ENCODE data around the gene CYP27C1.

CYP27C1 gene

DNA sequence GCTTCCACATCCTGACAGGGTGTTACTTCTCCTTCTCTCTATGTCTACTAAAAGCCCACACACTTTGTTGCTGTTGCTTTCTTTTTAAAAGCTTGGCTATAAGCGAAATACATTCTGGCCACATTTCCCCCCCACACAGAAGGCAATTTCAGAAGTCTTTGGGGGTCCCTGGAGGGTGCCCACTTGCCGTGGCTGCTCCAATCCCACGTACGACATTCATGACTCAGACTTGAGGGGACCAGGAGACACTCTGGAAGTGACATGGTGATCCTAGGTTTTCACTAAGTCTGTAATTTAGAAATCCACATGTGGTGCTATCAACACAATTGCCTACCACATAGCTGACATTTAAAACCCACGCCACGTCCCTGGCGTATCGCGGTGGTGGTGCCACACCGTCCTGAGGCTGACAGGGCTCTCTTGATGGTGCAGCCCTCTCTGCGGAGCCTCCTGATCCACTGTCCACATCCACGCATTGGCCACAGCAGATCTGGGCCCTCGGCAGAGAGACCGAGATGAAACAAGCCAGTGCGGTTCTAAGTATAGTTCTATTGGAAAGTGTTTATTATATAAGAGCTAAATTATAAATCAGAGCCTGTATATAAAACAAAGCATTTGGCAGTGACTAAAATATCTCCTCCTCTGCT, 42.4 kb downstream of the CYP27C1 start:
- H3K4me3 ChIP-seq (ENCODE audit: severe bottlenecking): no peak overlapping the region
- TF ChIP-seq, protein P1, sequence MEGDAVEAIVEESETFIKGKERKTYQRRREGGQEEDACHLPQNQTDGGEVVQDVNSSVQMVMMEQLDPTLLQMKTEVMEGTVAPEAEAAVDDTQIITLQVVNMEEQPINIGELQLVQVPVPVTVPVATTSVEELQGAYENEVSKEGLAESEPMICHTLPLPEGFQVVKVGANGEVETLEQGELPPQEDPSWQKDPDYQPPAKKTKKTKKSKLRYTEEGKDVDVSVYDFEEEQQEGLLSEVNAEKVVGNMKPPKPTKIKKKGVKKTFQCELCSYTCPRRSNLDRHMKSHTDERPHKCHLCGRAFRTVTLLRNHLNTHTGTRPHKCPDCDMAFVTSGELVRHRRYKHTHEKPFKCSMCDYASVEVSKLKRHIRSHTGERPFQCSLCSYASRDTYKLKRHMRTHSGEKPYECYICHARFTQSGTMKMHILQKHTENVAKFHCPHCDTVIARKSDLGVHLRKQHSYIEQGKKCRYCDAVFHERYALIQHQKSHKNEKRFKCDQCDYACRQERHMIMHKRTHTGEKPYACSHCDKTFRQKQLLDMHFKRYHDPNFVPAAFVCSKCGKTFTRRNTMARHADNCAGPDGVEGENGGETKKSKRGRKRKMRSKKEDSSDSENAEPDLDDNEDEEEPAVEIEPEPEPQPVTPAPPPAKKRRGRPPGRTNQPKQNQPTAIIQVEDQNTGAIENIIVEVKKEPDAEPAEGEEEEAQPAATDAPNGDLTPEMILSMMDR (IDR thresholded peaks at IDR 0.05; ENCODE audit: poor library complexity, severe bottlenecking): no peak
- DNase-seq (ENCODE audit: low spot score) (no peak), ATAC-seq (ENCODE audit: low read depth) (no peak)
- no peaks in the 10 kb centered on the region for H3K27me3 ChIP-seq (ENCODE audit: insufficient read depth, poor library complexity, severe bottlenecking)
- H3K36me3 ChIP-seq (ENCODE audit: low read depth): no peaks in the 10 kb centered on the region
- H3K4me1 ChIP-seq (ENCODE audit: insufficient read depth, poor library complexity, severe bottlenecking): peaks cover 8% of the 10 kb centered on the region
- H3K9me3 ChIP-seq (ENCODE audit: severe bottlenecking): peaks cover 3% of the 10 kb centered on the region
- H3K27ac ChIP-seq (ENCODE audit: poor library complexity, severe bottlenecking): no peak overlapping the region

DNA sequence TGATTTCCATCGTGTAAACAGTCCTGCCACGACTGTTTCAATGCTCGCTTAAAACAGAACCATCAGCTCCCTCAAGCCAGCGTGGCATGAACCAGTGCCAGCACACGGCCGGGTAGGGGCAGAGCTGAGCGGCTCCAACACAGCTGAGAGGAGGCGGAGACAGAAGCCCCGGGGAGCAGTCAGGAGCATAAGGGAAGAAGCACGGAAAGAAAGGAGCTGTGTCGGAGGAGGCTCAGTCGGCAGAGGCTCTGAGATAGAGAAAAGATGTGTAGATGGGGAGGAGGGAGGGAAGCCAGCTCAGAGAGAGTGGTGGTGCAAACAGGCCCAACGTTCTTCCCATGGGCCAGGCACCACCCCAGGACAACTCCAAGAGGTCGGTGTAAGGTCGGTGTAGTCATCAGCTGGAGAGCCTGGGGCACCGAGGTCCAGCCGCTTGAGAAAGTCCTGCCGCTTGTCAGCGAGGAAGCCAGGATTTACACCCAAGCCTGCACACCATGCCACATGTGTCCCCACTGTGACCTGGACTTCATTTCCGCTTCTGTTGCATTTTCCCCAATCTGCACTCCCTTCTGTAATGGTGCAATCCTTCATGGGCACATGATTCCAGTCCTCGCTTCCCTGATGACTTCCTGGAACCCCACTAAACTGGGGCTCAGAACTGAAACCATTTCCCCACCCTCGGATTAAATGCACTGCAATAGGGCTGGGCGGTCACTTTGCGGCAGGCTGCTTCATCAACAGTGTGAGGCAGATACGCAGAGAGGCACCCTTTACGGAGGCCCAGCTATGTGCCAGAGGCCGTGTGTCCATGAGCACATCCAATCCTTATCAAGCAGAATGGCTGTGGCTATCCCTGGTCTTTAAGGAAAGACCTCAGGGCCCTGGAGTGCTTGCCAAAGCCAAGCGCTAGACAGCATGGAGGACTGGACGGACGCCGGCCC, 43.5 kb downstream of the CYP27C1 start:
- Histone ChIP-seq H3K4me3 (ENCODE audit: severe bottlenecking) (no peak overlapping the region), H3K36me3 (ENCODE audit: low read depth) (no peaks in the 10 kb centered on the region), H3K27ac (ENCODE audit: poor library complexity, severe bottlenecking) (no peak overlapping the region), H3K4me1 (ENCODE audit: insufficient read depth, poor library complexity, severe bottlenecking) (peaks cover 10% of the 10 kb centered on the region), H3K9me3 (ENCODE audit: severe bottlenecking) (peaks cover 3% of the 10 kb centered on the region), H3K27me3 (ENCODE audit: insufficient read depth, poor library complexity, severe bottlenecking) (no peaks in the 10 kb centered on the region)
- TF ChIP-seq, protein P1 (IDR thresholded peaks at IDR 0.05; ENCODE audit: poor library complexity, severe bottlenecking): no peak
- DNase-seq (ENCODE audit: low spot score) (no peak), ATAC-seq (ENCODE audit: low read depth) (no peak)

DNA sequence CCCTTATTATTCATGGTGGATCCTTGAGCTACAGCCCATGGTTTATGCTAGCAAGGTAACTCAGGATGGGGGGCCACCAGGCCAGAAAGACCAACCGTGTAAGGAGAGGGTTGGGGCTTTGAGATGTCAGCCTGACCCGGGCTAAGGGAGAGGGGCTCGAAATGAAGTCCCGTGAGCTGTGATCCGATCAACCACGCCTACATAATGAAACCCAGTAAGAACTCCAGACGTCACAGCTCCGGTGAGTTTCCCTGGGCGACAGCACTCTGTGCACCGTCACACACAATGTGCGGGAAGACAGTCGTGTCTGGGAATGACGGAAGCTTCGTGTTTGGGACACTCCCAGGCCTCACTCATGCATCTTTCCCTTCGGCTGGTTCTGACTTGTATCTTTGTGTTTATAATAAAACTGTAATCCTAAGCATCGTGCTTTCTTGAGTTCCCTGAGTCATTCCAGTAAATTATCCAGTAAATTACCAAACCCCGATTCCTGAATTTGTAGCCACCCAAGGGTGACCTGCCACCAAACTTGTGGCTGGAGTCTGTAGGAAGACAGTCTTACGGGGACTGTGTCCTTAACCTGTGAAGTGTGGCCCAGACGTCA, 44.2 kb downstream of the CYP27C1 start:
- peaks cover 3% of the 10 kb centered on the region for H3K9me3 ChIP-seq (ENCODE audit: severe bottlenecking)
- ATAC-seq (ENCODE audit: low read depth) (no peak), DNase-seq (ENCODE audit: low spot score) (no peak)
- H3K36me3 ChIP-seq (ENCODE audit: low read depth): no peaks in the 10 kb centered on the region
- no peak overlapping the region for H3K27ac ChIP-seq (ENCODE audit: poor library complexity, severe bottlenecking)
- peaks cover 10% of the 10 kb centered on the region for H3K4me1 ChIP-seq (ENCODE audit: insufficient read depth, poor library complexity, severe bottlenecking)
- TF ChIP-seq, protein P1 (IDR thresholded peaks at IDR 0.05; ENCODE audit: poor library complexity, severe bottlenecking): no peak
- no peak overlapping the region for H3K4me3 ChIP-seq (ENCODE audit: severe bottlenecking)
- H3K27me3 ChIP-seq (ENCODE audit: insufficient read depth, poor library complexity, severe bottlenecking): no peaks in the 10 kb centered on the region

DNA sequence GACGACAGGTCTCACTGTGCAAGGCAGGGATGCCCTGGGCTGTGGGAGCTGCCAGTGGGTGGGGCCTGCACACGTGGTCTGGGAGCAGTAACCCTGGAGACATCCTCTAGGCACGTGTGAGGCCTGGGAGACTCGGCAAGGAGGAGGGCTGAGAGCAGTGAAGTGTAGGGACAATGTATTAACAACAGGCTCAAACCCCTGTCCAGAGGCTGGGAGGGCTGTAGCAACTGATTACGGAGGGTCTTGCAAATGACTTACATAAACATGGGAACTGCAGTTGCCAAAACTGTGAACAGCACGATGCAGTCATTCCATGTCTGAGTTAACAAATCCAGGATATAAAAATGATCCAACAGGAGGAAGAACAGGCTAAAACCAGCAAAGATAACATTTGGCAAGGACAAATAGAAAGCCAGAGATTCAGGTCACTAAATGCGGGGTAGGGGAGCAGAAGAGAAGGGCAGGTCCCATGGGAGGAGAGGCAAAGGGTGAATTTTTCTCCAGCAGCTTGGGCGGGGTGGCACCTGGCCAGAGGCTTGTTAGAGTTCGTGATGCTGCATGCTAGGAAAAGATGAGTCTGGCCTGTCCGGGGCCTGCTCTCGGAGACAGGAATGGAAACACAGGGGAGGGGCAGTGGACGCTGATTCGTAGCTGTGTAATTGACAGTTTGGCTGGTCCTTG, 44.9 kb downstream of the CYP27C1 start:
- Histone ChIP-seq H3K36me3 (ENCODE audit: low read depth) (no peaks in the 10 kb centered on the region), H3K27ac (ENCODE audit: poor library complexity, severe bottlenecking) (no peak overlapping the region), H3K4me3 (ENCODE audit: severe bottlenecking) (no peak overlapping the region), H3K4me1 (ENCODE audit: insufficient read depth, poor library complexity, severe bottlenecking) (peaks cover 10% of the 10 kb centered on the region), H3K27me3 (ENCODE audit: insufficient read depth, poor library complexity, severe bottlenecking) (no peaks in the 10 kb centered on the region), H3K9me3 (ENCODE audit: severe bottlenecking) (peaks cover 2% of the 10 kb centered on the region)
- peak; percentile 33; the same call in 1 of the 3 replicates for ATAC-seq (ENCODE audit: low read depth)
- TF ChIP-seq, protein P1 (IDR thresholded peaks at IDR 0.05; ENCODE audit: poor library complexity, severe bottlenecking): no peak
- DNase-seq (ENCODE audit: low spot score): no peak

Measured in RWPE2 (cell line).